ENCODE data around the gene STUM.
"Not testable (repeated sequence)": the region's sequence is repeated elsewhere in the genome, so short reads cannot be mapped to it uniquely, and the experiment has no call there.

STUM gene

GRCh38 chr1:226616636-226617035 lies 68.1 kb downstream of the STUM start:
- no peak for TF ChIP-seq CTCF (conservative IDR thresholded peaks at IDR 0.05; ENCODE audit: low read depth, low read length)
- DNase-seq (ENCODE audit: low read depth) = no peak
- H3K4me3 ChIP-seq (ENCODE audit: low read depth, low read length) = no peak overlapping the region

GRCh38 chr1:226617109-226617508 lies 68.5 kb downstream of the STUM start:
- no peak for DNase-seq (ENCODE audit: low read depth)
- no peak for TF ChIP-seq CTCF (conservative IDR thresholded peaks at IDR 0.05; ENCODE audit: low read depth, low read length)
- H3K4me3 ChIP-seq (ENCODE audit: low read depth, low read length) = no peak overlapping the region

- DNase-seq (ENCODE audit: low read depth); H3K4me3 ChIP-seq (ENCODE audit: low read depth, low read length): not testable (repeated sequence)
Measured at GRCh38 chr1:226617719-226618118, 69.2 kb downstream of the STUM start.

- H3K4me3 ChIP-seq (ENCODE audit: low read depth, low read length) = no peak overlapping the region
- no peak for TF ChIP-seq CTCF (conservative IDR thresholded peaks at IDR 0.05; ENCODE audit: low read depth, low read length)
- DNase-seq (ENCODE audit: low read depth) = no peak
Measured at GRCh38 chr1:226618380-226618779, 69.8 kb downstream of the STUM start.

GRCh38 chr1:226619031-226619430 lies 70.5 kb downstream of the STUM start:
- no peak for DNase-seq (ENCODE audit: low read depth)

GRCh38 chr1:226622012-226622411 lies 73.4 kb downstream of the STUM start:
- no peak for DNase-seq (ENCODE audit: low read depth)
- H3K4me3 ChIP-seq (ENCODE audit: low read depth, low read length) = no peak overlapping the region
- no peak for TF ChIP-seq CTCF (conservative IDR thresholded peaks at IDR 0.05; ENCODE audit: low read depth, low read length)

More at GRCh38 chr1:226619031-226619430, 70.5 kb downstream of the STUM start:
- no peak for TF ChIP-seq CTCF (conservative IDR thresholded peaks at IDR 0.05; ENCODE audit: low read depth, low read length)
- H3K4me3 ChIP-seq (ENCODE audit: low read depth, low read length) = no peak overlapping the region

GRCh38 chr1:226624526-226624925 lies 76.0 kb downstream of the STUM start:
- H3K4me3 ChIP-seq (ENCODE audit: low read depth, low read length) = no peak overlapping the region
- no peak for DNase-seq (ENCODE audit: low read depth)
- TF ChIP-seq CTCF (conservative IDR thresholded peaks at IDR 0.05; ENCODE audit: low read depth, low read length) = no peak

- no peak for DNase-seq (ENCODE audit: low read depth)
- no peak overlapping the region for H3K4me3 ChIP-seq (ENCODE audit: low read depth, low read length)
- no peak for TF ChIP-seq CTCF (conservative IDR thresholded peaks at IDR 0.05; ENCODE audit: low read depth, low read length)
Measured at GRCh38 chr1:226625326-226625725, 76.8 kb downstream of the STUM start.

Measured in choroid plexus epithelial cell (primary cell).